ENCODE measurements around the gene NEURL1. TPM values are rescaled to one million over a fixed set of nuclear protein-coding genes. Genes with fewer than 3 reads are reported as not detected.

NEURL1 gene
- total and polyA plus RNA-seq, 3 experiments from 2014 or later = 0.69 to 1.6 (median 1.5) TPM

DNA sequence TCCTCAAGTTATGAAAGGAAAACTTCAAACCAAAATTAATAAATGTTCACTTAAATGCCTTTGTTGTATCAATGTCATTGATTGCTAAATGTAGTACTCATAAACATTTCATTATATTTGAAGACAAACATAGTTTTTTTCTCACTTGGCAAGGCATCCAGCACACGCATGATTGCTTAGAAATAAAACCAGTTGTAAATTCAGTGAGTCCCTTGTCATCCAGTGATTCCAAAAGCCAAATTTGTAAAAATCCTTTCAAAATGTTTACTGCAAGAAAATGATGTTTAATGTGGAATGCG is 6.1 kb upstream of the NEURL1 start:
- Histone ChIP-seq H3K4me1 (ENCODE audit: insufficient read depth, low read length) (peaks cover 6% of the 10 kb centered on the region), H3K27me3 (ENCODE audit: insufficient read depth, low read length, poor library complexity, severe bottlenecking) (no peaks in the 10 kb centered on the region), H3K27ac (ENCODE audit: low read depth, low read length) (no peak overlapping the region), H3K4me3 (ENCODE audit: low read length) (no peak overlapping the region), H3K9me3 (ENCODE audit: low read length) (no peaks in the 10 kb centered on the region), H3K36me3 (ENCODE audit: insufficient read depth, low read length) (no peaks in the 10 kb centered on the region)
- ChIA-PET POLR2A (no interaction called here), CTCF (interaction anchor here (12.4 kb wide), 1 partner anchor 70 kb away, joined by 203 read pairs; no protein-coding TSS in a partner anchor)
- no peak for DNase-seq
- Mint-ChIP-seq H3K27me3 (peaks cover 0 to 3% of the 10 kb centered on the region in 2 donors), H3K36me3 (no peaks in the 10 kb centered on the region), H3K9me3 (no peaks in the 10 kb centered on the region), H3K4me3 (no peak overlapping the region), H3K27ac (no peak overlapping the region), H3K4me1 (peaks cover 6 to 24% (median 10%) of the 10 kb centered on the region in 3 donors)

DNA sequence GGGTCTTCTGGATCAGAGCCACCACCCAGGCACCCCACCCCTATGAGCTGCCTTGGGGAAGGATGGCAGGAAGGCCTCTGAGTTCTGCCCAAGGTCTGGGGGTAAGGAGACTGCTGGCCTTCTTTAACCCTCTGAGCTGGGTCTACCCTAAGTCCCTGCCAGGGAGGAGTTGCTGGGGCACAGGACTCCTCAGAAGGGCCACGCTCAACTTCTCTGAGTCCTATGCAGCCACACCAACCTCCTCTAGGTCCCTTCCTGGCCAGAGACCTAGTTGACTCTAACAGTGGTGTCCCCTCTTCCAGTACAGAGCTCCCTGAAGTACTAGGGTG is 2.6 kb upstream of the NEURL1 start:
- peak overlapping the region in 1 of 7 donors; percentile 27 for H3K4me3 Mint-ChIP-seq

DNA sequence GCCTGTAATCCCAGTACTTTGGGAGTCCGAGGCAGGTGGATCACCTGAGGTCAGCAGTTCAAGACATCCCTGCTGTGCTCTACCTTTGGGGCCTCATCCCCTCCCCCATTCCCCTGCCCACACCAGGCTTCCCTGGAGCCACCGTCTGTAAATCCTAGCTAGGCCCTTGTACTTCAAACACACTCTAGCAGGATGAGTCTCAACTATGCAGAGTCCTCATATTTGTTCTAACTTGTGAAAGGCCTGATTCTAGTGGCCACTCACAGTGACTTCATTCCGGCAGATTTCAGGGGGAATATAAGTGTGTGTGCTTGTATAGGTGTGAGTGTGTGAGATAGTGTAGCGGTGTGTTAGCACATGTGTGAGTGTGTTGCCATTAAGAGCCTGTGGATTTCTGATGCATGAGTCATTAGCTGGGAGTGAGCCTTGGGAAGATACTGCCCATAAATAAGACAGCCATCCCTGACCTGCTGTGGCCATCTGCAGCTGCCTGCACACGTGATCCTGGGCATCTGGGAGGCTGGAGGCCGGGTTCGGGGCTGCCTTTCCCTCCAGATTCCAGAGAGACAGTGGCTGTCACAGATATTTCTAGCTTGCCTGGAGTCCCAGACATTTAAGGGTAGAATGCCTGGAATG is 1.7 kb upstream of the NEURL1 start:
- Histone ChIP-seq H3K4me3 (ENCODE audit: low read length) (no peak overlapping the region), H3K27ac (ENCODE audit: low read depth, low read length) (no peak overlapping the region), H3K4me1 (ENCODE audit: insufficient read depth, low read length) (peaks cover 12% of the 10 kb centered on the region), H3K9me3 (ENCODE audit: low read length) (no peaks in the 10 kb centered on the region), H3K27me3 (ENCODE audit: insufficient read depth, low read length, poor library complexity, severe bottlenecking) (peaks cover 8% of the 10 kb centered on the region), H3K36me3 (ENCODE audit: insufficient read depth, low read length) (no peaks in the 10 kb centered on the region)
- POLR2A ChIA-PET = no interaction called here
- peaks cover 11 to 37% (median 21%) of the 10 kb centered on the region in 3 donors for H3K4me1 Mint-ChIP-seq
- no peak for DNase-seq
- CTCF ChIA-PET = interaction anchor here (1.4 to 12.4 kb wide), 2 partner anchors 12 to 75 kb away, joined by 4 to 203 read pairs; partner anchors contain the start of gene CALHM3
- H3K9me3 Mint-ChIP-seq = no peaks in the 10 kb centered on the region
- H3K27me3 Mint-ChIP-seq = peaks cover 20 to 23% of the 10 kb centered on the region in 2 donors
- peak overlapping the region in 3 of 8 donors; percentile 26 to 76 (median 49) for H3K27ac Mint-ChIP-seq
- H3K4me3 Mint-ChIP-seq = peak overlapping the region in 4 of 7 donors; percentile 52 to 83 (median 58)
- H3K36me3 Mint-ChIP-seq = no peaks in the 10 kb centered on the region

More for the DNA sequence above, 2.6 kb upstream of the NEURL1 start:
- Histone ChIP-seq H3K4me1 (ENCODE audit: insufficient read depth, low read length) (peaks cover 12% of the 10 kb centered on the region), H3K27ac (ENCODE audit: low read depth, low read length) (no peak overlapping the region), H3K36me3 (ENCODE audit: insufficient read depth, low read length) (no peaks in the 10 kb centered on the region), H3K9me3 (ENCODE audit: low read length) (no peaks in the 10 kb centered on the region), H3K4me3 (ENCODE audit: low read length) (no peak overlapping the region), H3K27me3 (ENCODE audit: insufficient read depth, low read length, poor library complexity, severe bottlenecking) (peaks cover 8% of the 10 kb centered on the region)
- Mint-ChIP-seq H3K4me1 (peaks cover 11 to 37% (median 21%) of the 10 kb centered on the region in 3 donors), H3K27me3 (peaks cover 17 to 18% of the 10 kb centered on the region in 2 donors), H3K9me3 (no peaks in the 10 kb centered on the region), H3K27ac (peak overlapping the region in 6 of 8 donors; percentile 12 to 83 (median 49)), H3K36me3 (no peaks in the 10 kb centered on the region)
- ChIA-PET CTCF (interaction anchor here (0.8 to 12.4 kb wide), 3 partner anchors 74 to 140 kb away, joined by 3 to 203 read pairs (median 3); no protein-coding TSS in a partner anchor), POLR2A (no interaction called here)
- DNase-seq = no peak

DNA sequence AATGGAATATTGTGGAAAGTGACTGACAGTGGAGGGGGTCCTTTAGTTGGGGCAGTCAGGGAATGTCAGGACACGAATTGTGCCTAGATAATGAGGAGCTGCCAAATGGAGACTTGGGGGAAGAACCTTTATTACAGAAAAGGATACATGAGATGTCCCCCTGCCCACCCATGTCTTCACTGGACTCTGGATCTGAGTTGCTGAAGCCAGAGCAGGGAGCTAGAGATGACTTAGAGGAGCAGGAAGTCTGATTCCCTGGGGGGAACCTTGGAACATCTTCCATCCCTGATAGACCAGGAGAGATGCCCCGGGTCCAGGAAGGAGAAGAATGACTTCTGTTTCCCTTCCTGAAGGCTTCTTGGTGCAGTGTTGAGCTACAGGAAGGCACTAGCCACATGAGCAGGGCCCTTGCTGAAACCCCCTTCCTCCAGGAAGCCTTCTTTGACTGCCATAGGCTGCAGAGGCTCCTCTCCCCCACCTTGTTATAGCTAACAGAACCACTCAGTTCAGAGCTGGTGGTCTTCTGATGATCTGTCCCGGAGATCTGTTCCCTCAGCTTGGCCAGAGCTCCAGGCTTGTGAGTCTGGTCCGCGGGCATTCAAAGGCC is 747 bp upstream of the NEURL1 start:
- H3K4me1 Mint-ChIP-seq = peaks cover 11 to 37% (median 21%) of the 10 kb centered on the region in 3 donors
- H3K36me3 Mint-ChIP-seq = no peaks in the 10 kb centered on the region
- ChIA-PET POLR2A (no interaction called here), CTCF (interaction anchor here (1.4 to 12.4 kb wide), 3 partner anchors 10 to 76 kb away, joined by 4 to 203 read pairs (median 10); partner anchors contain the start of gene CALHM3)
- peaks cover 25 to 27% of the 10 kb centered on the region in 2 donors for H3K27me3 Mint-ChIP-seq
- Histone ChIP-seq H3K9me3 (ENCODE audit: low read length) (no peaks in the 10 kb centered on the region), H3K4me1 (ENCODE audit: insufficient read depth, low read length) (peaks cover 12% of the 10 kb centered on the region), H3K4me3 (ENCODE audit: low read length) (no peak overlapping the region), H3K27ac (ENCODE audit: low read depth, low read length) (no peak overlapping the region), H3K27me3 (ENCODE audit: insufficient read depth, low read length, poor library complexity, severe bottlenecking) (peaks cover 8% of the 10 kb centered on the region), H3K36me3 (ENCODE audit: insufficient read depth, low read length) (no peaks in the 10 kb centered on the region)
- no peaks in the 10 kb centered on the region for H3K9me3 Mint-ChIP-seq
- H3K27ac Mint-ChIP-seq = peak overlapping the region in 2 of 8 donors; percentile 24 to 27
- peak overlapping the region; percentile 79 to 89 (median 85) for H3K4me3 Mint-ChIP-seq
- no peak for DNase-seq

DNA sequence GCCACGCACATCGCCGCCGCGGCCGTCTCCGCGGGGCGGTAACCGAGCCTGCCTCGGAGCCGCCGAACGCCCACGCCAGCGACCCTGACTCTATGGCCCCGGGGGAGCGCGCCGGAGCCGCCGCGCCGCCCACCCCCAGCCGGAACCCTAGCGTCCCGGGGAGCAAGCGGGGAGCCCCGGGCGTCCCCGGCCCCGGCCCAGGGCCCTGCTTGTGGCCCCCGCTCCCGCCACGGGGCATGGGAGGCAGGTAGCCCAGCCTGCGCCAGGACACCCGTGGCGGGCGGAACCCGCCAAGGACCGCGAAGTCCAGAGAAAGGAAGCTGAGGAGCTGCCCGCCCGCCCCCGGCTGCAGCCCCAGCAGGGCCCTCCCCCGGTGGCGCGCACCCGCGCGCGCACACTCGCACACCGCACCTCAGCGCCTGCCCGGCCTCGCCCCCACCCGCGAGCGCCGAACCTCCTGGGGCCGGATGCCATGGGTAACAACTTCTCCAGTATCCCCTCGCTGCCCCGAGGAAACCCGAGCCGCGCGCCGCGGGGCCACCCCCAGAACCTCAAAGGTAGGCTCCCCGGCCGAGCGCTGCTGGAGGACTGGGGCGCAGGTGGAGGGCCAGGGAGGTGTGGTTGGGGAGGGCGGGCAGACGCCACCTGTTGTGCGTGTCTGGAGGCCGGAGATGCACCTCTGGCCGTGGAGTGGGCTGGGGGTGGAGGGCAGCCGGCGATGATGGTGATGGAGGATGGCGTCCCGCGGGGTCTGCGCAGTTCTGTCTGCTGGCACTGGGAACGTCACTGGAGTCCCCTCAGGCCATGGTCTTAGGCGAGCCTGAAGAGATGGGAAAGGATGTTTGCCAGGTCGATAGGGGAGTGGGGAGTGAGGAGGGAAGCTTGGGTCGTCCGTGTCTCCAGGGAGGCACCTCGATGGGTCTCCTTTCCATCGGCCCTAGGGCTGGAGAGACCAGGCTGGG is 692 bp downstream of the NEURL1 start:
- CTCF ChIA-PET = interaction anchor here (0.5 to 12.4 kb wide), 4 partner anchors 8 to 77 kb away, joined by 3 to 203 read pairs (median 6); no protein-coding TSS in a partner anchor
- peak overlapping the region; percentile 59 to 92 (median 74) for H3K4me3 Mint-ChIP-seq
- Histone ChIP-seq H3K9me3 (ENCODE audit: low read length) (no peaks in the 10 kb centered on the region), H3K27me3 (ENCODE audit: insufficient read depth, low read length, poor library complexity, severe bottlenecking) (peaks cover 8% of the 10 kb centered on the region), H3K36me3 (ENCODE audit: insufficient read depth, low read length) (no peaks in the 10 kb centered on the region), H3K27ac (ENCODE audit: low read depth, low read length) (no peak overlapping the region), H3K4me3 (ENCODE audit: low read length) (peak overlapping the region; percentile 22), H3K4me1 (ENCODE audit: insufficient read depth, low read length) (peaks cover 12% of the 10 kb centered on the region)
- peaks cover 11 to 37% (median 21%) of the 10 kb centered on the region in 3 donors for H3K4me1 Mint-ChIP-seq
- peaks cover 25 to 35% of the 10 kb centered on the region in 2 donors for H3K27me3 Mint-ChIP-seq
- peak in 4 of 5 donors; percentile 10 to 63 (median 32) for DNase-seq
- H3K36me3 Mint-ChIP-seq = no peaks in the 10 kb centered on the region
- POLR2A ChIA-PET = no interaction called here
- no peaks in the 10 kb centered on the region for H3K9me3 Mint-ChIP-seq
- peak overlapping the region in 1 of 8 donors; percentile 59 for H3K27ac Mint-ChIP-seq

DNA sequence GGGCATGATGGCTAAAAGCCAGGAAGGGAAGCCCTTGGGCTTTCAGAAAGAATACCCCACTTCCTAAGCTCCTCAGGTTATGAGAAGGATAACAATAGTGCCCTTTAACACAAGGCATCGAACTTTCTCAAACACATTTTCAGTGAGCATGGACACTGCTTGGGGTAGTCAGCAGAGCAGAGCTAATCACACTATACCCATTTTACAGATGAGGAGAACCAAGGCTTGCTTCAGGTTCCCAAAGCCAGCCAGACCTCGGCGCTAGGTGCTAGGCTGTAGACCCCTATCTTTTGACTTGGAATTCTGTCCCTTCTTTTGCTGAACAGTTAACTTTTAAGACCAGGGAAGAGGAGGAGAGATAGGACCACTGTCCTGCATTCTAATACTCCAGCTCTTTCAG is 1.8 kb downstream of the NEURL1 start:
- ChIA-PET CTCF (interaction anchor here (1.1 kb wide), 1 partner anchor 10 kb away, joined by 3 read pairs; no protein-coding TSS in a partner anchor), POLR2A (no interaction called here)
- Histone ChIP-seq H3K27ac (ENCODE audit: low read depth, low read length) (no peak overlapping the region), H3K27me3 (ENCODE audit: insufficient read depth, low read length, poor library complexity, severe bottlenecking) (peaks cover 8% of the 10 kb centered on the region), H3K4me3 (ENCODE audit: low read length) (no peak overlapping the region), H3K4me1 (ENCODE audit: insufficient read depth, low read length) (peaks cover 12% of the 10 kb centered on the region), H3K9me3 (ENCODE audit: low read length) (no peaks in the 10 kb centered on the region), H3K36me3 (ENCODE audit: insufficient read depth, low read length) (no peaks in the 10 kb centered on the region)
- no peaks in the 10 kb centered on the region for H3K36me3 Mint-ChIP-seq
- peaks cover 11 to 32% (median 19%) of the 10 kb centered on the region in 3 donors for H3K4me1 Mint-ChIP-seq
- no peaks in the 10 kb centered on the region for H3K9me3 Mint-ChIP-seq
- H3K27ac Mint-ChIP-seq = no peak overlapping the region
- peak overlapping the region; percentile 41 to 92 (median 73) for H3K4me3 Mint-ChIP-seq
- peaks cover 25 to 40% of the 10 kb centered on the region in 2 donors for H3K27me3 Mint-ChIP-seq
- DNase-seq = no peak

DNA sequence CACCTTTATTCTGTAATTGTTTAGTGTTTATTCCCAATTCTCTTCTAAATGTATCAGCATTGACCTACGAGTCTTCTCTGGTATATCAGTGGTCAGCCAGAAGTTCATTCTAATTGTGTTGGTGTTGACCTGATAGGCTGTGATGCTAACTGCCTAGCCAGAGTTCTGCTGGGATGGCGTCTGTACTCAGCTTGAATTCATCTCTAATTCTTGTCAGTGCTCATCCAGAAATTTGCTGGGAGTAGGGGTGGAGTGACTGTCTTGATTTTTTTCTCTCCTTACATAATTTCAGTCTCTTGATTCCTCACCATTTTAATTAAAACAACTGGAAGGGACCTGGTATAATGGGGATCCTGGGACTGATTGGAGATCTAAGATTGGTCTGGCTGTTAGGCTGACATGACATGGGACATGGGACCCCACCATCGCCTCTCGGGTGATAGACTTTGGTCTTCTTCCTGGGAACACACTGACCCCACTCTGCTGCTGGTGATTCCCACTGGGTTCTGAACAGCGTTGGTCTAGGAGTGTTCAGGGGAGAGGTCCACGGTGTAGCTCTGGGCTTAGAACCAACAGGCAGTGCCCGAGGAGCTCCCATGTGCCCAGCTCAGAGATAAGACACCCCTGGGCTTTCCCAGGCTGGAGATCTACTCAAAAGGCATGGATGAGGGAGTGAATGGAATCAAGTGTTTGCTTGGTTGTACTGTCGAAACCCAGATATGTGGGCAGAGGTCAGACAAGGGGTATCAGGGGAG is 3.8 kb downstream of the NEURL1 start:
- H3K27ac ChIP-seq (ENCODE audit: low read depth, low read length) = no peak overlapping the region
- H3K36me3 ChIP-seq (ENCODE audit: insufficient read depth, low read length) = no peaks in the 10 kb centered on the region
- H3K4me3 ChIP-seq (ENCODE audit: low read length) = no peak overlapping the region
- Mint-ChIP-seq H3K4me1 (peaks cover 8 to 17% (median 11%) of the 10 kb centered on the region in 3 donors), H3K9me3 (no peaks in the 10 kb centered on the region), H3K27me3 (peaks cover 29 to 40% of the 10 kb centered on the region in 2 donors), H3K27ac (peak overlapping the region in 1 of 8 donors; percentile 74), H3K4me3 (peak overlapping the region in 2 of 7 donors; percentile 10 to 23), H3K36me3 (no peaks in the 10 kb centered on the region)
- peaks cover 6% of the 10 kb centered on the region for H3K4me1 ChIP-seq (ENCODE audit: insufficient read depth, low read length)
- POLR2A ChIA-PET = no interaction called here
- CTCF ChIA-PET = no interaction called here
- no peak for DNase-seq
- H3K9me3 ChIP-seq (ENCODE audit: low read length) = no peaks in the 10 kb centered on the region
- H3K27me3 ChIP-seq (ENCODE audit: insufficient read depth, low read length, poor library complexity, severe bottlenecking) = peaks cover 8% of the 10 kb centered on the region

All from CD8-positive, alpha-beta memory T cell (primary cell).